GM06990 (cell line): ENCODE data around the gene GPR150.

ENCODE experiments used
- DNase-seq: peaks from one replicate; pipeline ENCODE4 v3.0.0-alpha.2; 2011; ENCODE audit not compliant: insufficient read length; ENCODE audit errors: extremely low read depth
- H3K27me3 ChIP-seq: replicated peaks from 2 replicates; pipeline ENCODE4 v1.6.0; 2011; ENCODE audit warnings: low read length; ENCODE audit not compliant: control insufficient read depth, insufficient read depth
- H3K36me3 ChIP-seq: 2 replicates; pipeline ENCODE4 v1.5.1; 2011; ENCODE audit warnings: low read length; ENCODE audit not compliant: control insufficient read depth, insufficient read depth
- H3K4me3 ChIP-seq: replicated peaks from 2 replicates; pipeline ENCODE4 v1.5.1; 2011; ENCODE audit warnings: low read depth, mild to moderate bottlenecking, control low read depth, low read length
- TF ChIP-seq, protein P1 (sequence below): IDR thresholded peaks from 2 replicates; pipeline ENCODE4 v1.5.1; 2011; ENCODE audit warnings: low read length, control low read depth, mild to moderate bottlenecking, inconsistent platforms; ENCODE audit not compliant: insufficient read depth, poor library complexity, severe bottlenecking

GPR150 gene

DNA sequence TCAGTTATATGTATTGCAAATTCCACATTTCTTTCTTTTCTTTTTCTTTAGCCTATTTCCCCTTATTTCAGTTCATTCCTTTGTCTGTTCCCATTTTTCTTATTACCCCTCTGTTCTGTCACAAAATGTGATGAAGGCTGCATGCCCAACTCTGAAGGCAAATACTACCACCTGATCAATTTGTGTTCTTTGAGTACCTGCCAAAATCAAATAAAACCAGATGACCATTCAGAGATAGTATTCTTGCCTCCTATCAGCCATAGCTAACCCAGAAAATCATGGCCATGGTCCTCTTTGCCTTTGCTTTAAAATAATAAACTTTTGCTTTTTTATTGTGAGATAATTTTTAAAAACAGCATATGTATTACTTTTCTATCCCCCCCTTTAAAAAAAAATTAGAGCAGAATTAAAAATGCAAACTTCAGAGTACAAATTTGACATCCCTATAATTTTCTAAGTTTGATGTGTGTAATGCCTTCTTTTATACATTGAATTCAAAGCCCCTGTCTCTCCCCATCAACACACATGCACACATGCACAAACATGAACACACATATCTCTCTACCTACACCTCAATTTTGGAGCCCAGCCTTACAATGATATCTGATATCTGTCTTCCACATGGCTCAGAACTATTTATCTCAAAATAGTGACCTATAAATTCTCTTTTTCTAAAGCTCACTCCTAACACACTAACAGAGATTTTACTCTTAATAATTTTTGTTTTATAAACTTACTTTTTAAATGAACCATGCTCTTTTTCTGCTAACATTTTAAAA lies 30.1 kb downstream of the GPR150 start:
- DNase-seq, result no peak
- H3K36me3 ChIP-seq, result no peaks in the 10 kb centered on the region

DNA sequence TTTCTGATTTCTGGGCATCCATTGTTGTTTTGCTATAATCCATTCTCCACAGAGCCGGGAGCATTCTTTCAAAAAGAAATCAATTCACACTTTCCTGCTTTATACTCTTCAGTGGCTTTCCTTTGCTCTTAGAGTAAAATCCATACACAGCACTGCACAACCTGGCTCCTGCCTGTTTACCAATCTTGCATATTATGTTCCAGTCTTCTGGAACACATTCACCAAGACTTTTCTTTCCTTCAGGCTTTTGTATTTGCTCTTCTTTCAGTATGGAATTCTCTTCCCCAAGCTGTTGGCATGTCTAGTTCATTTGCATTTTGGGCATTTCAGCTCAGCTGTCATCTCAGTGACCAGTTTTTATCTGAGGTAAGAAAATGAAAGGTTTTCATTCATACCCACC lies 33.0 kb downstream of the GPR150 start:
- no peak overlapping the region for H3K4me3 ChIP-seq
- TF ChIP-seq, protein P1, sequence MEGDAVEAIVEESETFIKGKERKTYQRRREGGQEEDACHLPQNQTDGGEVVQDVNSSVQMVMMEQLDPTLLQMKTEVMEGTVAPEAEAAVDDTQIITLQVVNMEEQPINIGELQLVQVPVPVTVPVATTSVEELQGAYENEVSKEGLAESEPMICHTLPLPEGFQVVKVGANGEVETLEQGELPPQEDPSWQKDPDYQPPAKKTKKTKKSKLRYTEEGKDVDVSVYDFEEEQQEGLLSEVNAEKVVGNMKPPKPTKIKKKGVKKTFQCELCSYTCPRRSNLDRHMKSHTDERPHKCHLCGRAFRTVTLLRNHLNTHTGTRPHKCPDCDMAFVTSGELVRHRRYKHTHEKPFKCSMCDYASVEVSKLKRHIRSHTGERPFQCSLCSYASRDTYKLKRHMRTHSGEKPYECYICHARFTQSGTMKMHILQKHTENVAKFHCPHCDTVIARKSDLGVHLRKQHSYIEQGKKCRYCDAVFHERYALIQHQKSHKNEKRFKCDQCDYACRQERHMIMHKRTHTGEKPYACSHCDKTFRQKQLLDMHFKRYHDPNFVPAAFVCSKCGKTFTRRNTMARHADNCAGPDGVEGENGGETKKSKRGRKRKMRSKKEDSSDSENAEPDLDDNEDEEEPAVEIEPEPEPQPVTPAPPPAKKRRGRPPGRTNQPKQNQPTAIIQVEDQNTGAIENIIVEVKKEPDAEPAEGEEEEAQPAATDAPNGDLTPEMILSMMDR, result no peak
- no peak for DNase-seq
- no peaks in the 10 kb centered on the region for H3K36me3 ChIP-seq
- no peaks in the 10 kb centered on the region for H3K27me3 ChIP-seq

More for the DNA sequence above, 30.1 kb downstream of the GPR150 start:
- no peaks in the 10 kb centered on the region for H3K27me3 ChIP-seq
- no peak overlapping the region for H3K4me3 ChIP-seq
- TF ChIP-seq, protein P1, result no peak

DNA sequence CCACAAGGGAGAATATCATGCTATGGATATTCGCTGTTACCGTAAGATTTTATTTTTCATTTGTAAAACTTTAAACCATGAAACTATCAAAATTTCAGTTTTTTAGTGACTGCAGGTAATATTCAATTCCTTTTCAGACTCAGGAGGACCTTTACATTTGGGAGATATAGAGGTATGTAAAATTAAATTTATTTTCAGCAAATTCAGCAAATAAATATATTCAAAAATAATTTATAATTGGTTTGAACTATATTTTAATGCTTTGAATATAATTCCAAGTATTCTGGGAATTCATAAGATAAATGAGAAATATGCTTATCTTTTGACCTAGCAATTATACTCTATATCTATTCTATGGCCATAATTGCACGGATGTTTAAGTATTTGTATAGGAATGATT lies 34.3 kb downstream of the GPR150 start:
- DNase-seq, result no peak
- H3K4me3 ChIP-seq, result no peak overlapping the region
- no peaks in the 10 kb centered on the region for H3K27me3 ChIP-seq
- TF ChIP-seq, protein P1, result no peak
- no peaks in the 10 kb centered on the region for H3K36me3 ChIP-seq

- no peak for DNase-seq
- H3K36me3 ChIP-seq, result no peaks in the 10 kb centered on the region
- TF ChIP-seq, protein P1, result no peak
- H3K4me3 ChIP-seq, result no peak overlapping the region
- no peaks in the 10 kb centered on the region for H3K27me3 ChIP-seq
Measured at GRCh38 chr5:95655575-95655974, 35.7 kb downstream of the GPR150 start.

GRCh38 chr5:95660060-95660459 lies 40.2 kb downstream of the GPR150 start:
- DNase-seq, result no peak
- H3K27me3 ChIP-seq, result no peaks in the 10 kb centered on the region
- H3K4me3 ChIP-seq, result no peak overlapping the region
- TF ChIP-seq, protein P1, result no peak
- H3K36me3 ChIP-seq, result no peaks in the 10 kb centered on the region
